Ovary (tissue), 3 donors: Measurements from ENCODE around the gene DPYSL3.

Source experiments
- CTCF ChIP-seq, 3 donors: fragments of 450-650 bp in 2 of 3; fragments of 200-600 bp in 1 of 3; IDR thresholded peaks; one replicate each; pipeline versions ENCODE4 v1.5.1 to v1.8.0; 2016 to 2022; ENCODE audit warnings: antibody characterized with exemption in 3 of 3, mild to moderate bottlenecking in 1 of 3
- POLR2A ChIP-seq: fragments of 450-650 bp; IDR thresholded peaks from one replicate; pipeline ENCODE4 v1.6.1; 2017; ENCODE audit warnings: antibody characterized with exemption, mild to moderate bottlenecking, moderate library complexity
- donor health status: DM: no; HTN: no; CAD: no.

- TF ChIP-seq CTCF (IDR thresholded peaks at IDR 0.05) (no peak), POLR2A (no peak)
Measured at GRCh38 chr5:147400126-147400809, 109.6 kb downstream of the DPYSL3 start.
